RWPE1 (cell line): Measurements from ENCODE around the gene STXBP2.

ENCODE experiments used
- CTCF ChIA-PET: fragments of 350-600 bp; sonication (Branson Sonifier 250); formaldehyde crosslinking; extraction: SDS; loops from one replicate; lab custom pipeline; 2021; lab: Yijun Ruan, JAX
- POLR2A ChIA-PET: fragments of 400-600 bp; formaldehyde crosslinking; extraction: SDS; loops from one replicate; lab custom pipeline; 2020; ENCODE audit warnings: antibody characterized with exemption; ENCODE audit not compliant: low non-redundant PET; lab: Yijun Ruan, JAX
- DNase-seq: peaks from one replicate; pipeline ENCODE4 v3.0.0; 2012; ENCODE audit warnings: low spot score
- H3K27ac ChIP-seq: fragments of 450-650 bp; 2 replicates; pipeline ENCODE4 v1.5.1; 2017
- CTCF ChIP-seq: fragments of 450-650 bp; conservative IDR thresholded peaks from 2 replicates; pipeline ENCODE4 v1.5.1; 2017; ENCODE audit warnings: low read depth, mild to moderate bottlenecking

The STXBP2 gene

GRCh38 chr19:7665076-7665475, 28.2 kb downstream of the STXBP2 start:
- H3K27ac ChIP-seq, result no peak overlapping the region
- ChIA-PET POLR2A (no interaction called here), CTCF (interaction anchor here (0.6 to 1.2 kb wide), 2 partner anchors 10 to 16 kb away, joined by 3 to 6 read pairs; partner anchors contain the start of gene TRAPPC5)
- no peak for TF ChIP-seq CTCF
- DNase-seq, result no peak

GRCh38 chr19:7668842-7669241, 31.9 kb downstream of the STXBP2 start, which contains the start of gene RETN:
TSS of gene RETN (plus strand) at chr19:7669049. CDS start at chr19:7669327, 278 bp downstream.
- ChIA-PET POLR2A (interaction anchor here (0.6 kb wide), 1 partner anchor 160 kb away, joined by 3 read pairs; no protein-coding TSS in a partner anchor), CTCF (interaction anchor here (0.9 kb wide), 2 partner anchors 12 to 100 kb away, joined by 3 read pairs; partner anchors contain the start of gene TRAPPC5)
- H3K27ac ChIP-seq, result no peak within 1 kb of the TSS
- no peak for DNase-seq
- TF ChIP-seq CTCF, result no peak

GRCh38 chr19:7669641-7670040, 32.7 kb downstream of the STXBP2 start:
- POLR2A ChIA-PET, result no interaction called here
- CTCF ChIA-PET, result interaction anchor here (0.9 kb wide), 1 partner anchor 11 kb away, joined by 3 read pairs; the partner anchor contains the start of gene TRAPPC5

GRCh38 chr19:7670150-7670783, 33.4 kb downstream of the STXBP2 start:
- DNase-seq, result no peak
- POLR2A ChIA-PET, result no interaction called here
- H3K27ac ChIP-seq, result no peak overlapping the region
- TF ChIP-seq CTCF, result no peak
- CTCF ChIA-PET, result interaction anchor here (1.9 kb wide), 1 partner anchor 10 kb away, joined by 9 read pairs; the partner anchor contains the start of gene TRAPPC5

More at GRCh38 chr19:7669641-7670040, 32.7 kb downstream of the STXBP2 start:
- DNase-seq, result no peak
- H3K27ac ChIP-seq, result no peak overlapping the region
- no peak for TF ChIP-seq CTCF

GRCh38 chr19:7670790-7671189, 33.9 kb downstream of the STXBP2 start:
- DNase-seq, result no peak
- no peak for TF ChIP-seq CTCF
- no peak overlapping the region for H3K27ac ChIP-seq
- ChIA-PET CTCF (interaction anchor here (0.6 to 1.9 kb wide), 2 partner anchors 10 to 126 kb away, joined by 3 to 9 read pairs; partner anchors contain the start of gene TRAPPC5), POLR2A (no interaction called here)

GRCh38 chr19:7672522-7672921, 35.6 kb downstream of the STXBP2 start:
- H3K27ac ChIP-seq, result no peak overlapping the region
- no peak for DNase-seq
- ChIA-PET CTCF (interaction anchor here (0.7 to 1.5 kb wide), 3 partner anchors 8 to 104 kb away, joined by 3 to 5 read pairs (median 4); partner anchors contain the start of gene TRAPPC5), POLR2A (no interaction called here)
- TF ChIP-seq CTCF, result no peak
